ENCODE results near the gene RFT1. TPM values are rescaled to one million over a fixed set of nuclear protein-coding genes. Genes with fewer than 3 reads are reported as not detected.

RFT1 gene
- total RNA-seq, 1 donor from 2014 or later = 15.5 TPM

GRCh38 chr3:53166206-53166605 is 36.0 kb upstream of the RFT1 start:
- no peak for DNase-seq (ENCODE audit: low read depth)
- no peak for TF ChIP-seq CTCF (IDR thresholded peaks at IDR 0.05; ENCODE audit: insufficient read depth, low read length, severe bottlenecking)
- no peak overlapping the region for H3K4me3 ChIP-seq (ENCODE audit: low read depth, low read length)
- no peaks in the 10 kb centered on the region for H3K27me3 ChIP-seq (ENCODE audit: control insufficient read depth, insufficient read depth, low read length)
- no peak for FAIRE-seq
- H3K36me3 ChIP-seq (ENCODE audit: control insufficient read depth, insufficient read depth, low read length) = peaks cover 13% of the 10 kb centered on the region

GRCh38 chr3:53164911-53165310 is 34.7 kb upstream of the RFT1 start:
- FAIRE-seq (no peak), DNase-seq (ENCODE audit: low read depth) (peak; percentile 62)
- H3K36me3 ChIP-seq (ENCODE audit: control insufficient read depth, insufficient read depth, low read length) = peaks cover 9% of the 10 kb centered on the region
- no peak overlapping the region for H3K4me3 ChIP-seq (ENCODE audit: low read depth, low read length)
- TF ChIP-seq CTCF (IDR thresholded peaks at IDR 0.05; ENCODE audit: insufficient read depth, low read length, severe bottlenecking) = no peak
- no peaks in the 10 kb centered on the region for H3K27me3 ChIP-seq (ENCODE audit: control insufficient read depth, insufficient read depth, low read length)

GRCh38 chr3:53163444-53164387 is 33.5 kb upstream of the RFT1 start:
- H3K27me3 ChIP-seq (ENCODE audit: control insufficient read depth, insufficient read depth, low read length) = no peaks in the 10 kb centered on the region
- TF ChIP-seq CTCF (IDR thresholded peaks at IDR 0.05; ENCODE audit: insufficient read depth, low read length, severe bottlenecking) = no peak
- no peak for FAIRE-seq
- H3K4me3 ChIP-seq (ENCODE audit: low read depth, low read length) = no peak overlapping the region
- no peak for DNase-seq (ENCODE audit: low read depth)
- peaks cover 7% of the 10 kb centered on the region for H3K36me3 ChIP-seq (ENCODE audit: control insufficient read depth, insufficient read depth, low read length)

GRCh38 chr3:53162672-53163443 is 32.6 kb upstream of the RFT1 start:
- FAIRE-seq = peak; percentile 68
- no peak for DNase-seq (ENCODE audit: low read depth)
- peaks cover 7% of the 10 kb centered on the region for H3K36me3 ChIP-seq (ENCODE audit: control insufficient read depth, insufficient read depth, low read length)
- TF ChIP-seq CTCF (IDR thresholded peaks at IDR 0.05; ENCODE audit: insufficient read depth, low read length, severe bottlenecking) = peak; percentile 13
- peak overlapping the region; percentile 83 for H3K4me3 ChIP-seq (ENCODE audit: low read depth, low read length)
- H3K27me3 ChIP-seq (ENCODE audit: control insufficient read depth, insufficient read depth, low read length) = no peaks in the 10 kb centered on the region

- H3K27me3 ChIP-seq (ENCODE audit: control insufficient read depth, insufficient read depth, low read length) = no peaks in the 10 kb centered on the region
- no peak for TF ChIP-seq CTCF (IDR thresholded peaks at IDR 0.05; ENCODE audit: insufficient read depth, low read length, severe bottlenecking)
- peak overlapping the region; percentile 83 for H3K4me3 ChIP-seq (ENCODE audit: low read depth, low read length)
- H3K36me3 ChIP-seq (ENCODE audit: control insufficient read depth, insufficient read depth, low read length) = peaks cover 7% of the 10 kb centered on the region
- no peak for FAIRE-seq
- peak; percentile 47 for DNase-seq (ENCODE audit: low read depth)
Measured at GRCh38 chr3:53161820-53162671, 31.8 kb upstream of the RFT1 start.
